HCT116 (cell line): ENCODE results near the gene FGF21. TPM values are rescaled to one million over a fixed set of nuclear protein-coding genes. Genes with fewer than 3 reads are reported as not detected.
"Not testable (repeated sequence)": the region's sequence is repeated elsewhere in the genome, so short reads cannot be mapped to it uniquely, and the experiment has no call there.

ENCODE experiments used
- ATAC-seq: fragments of 200-7000 bp; cut with Tn5 transposase; 2 replicates; pipeline ENCODE4 v1.9.1; 2020; ENCODE audit warnings: mild to moderate bottlenecking, moderate library complexity
- BruUV-seq: library from RNA; stranded (reverse); fragments of 400-500 nt; replicated peaks from 2 replicates; lab custom pipeline; 2021; lab: Mats Ljungman, UMichigan
- CTCF ChIA-PET: fragments of 300-600 bp; sonication (Branson Sonifier 250); formaldehyde crosslinking; loops from one replicate; lab custom pipeline; 2021; ENCODE audit warnings: antibody characterized with exemption; lab: Charles Lee
- POLR2A ChIA-PET: fragments of 300-600, 350-600 bp; sonication (Branson Sonifier 250); formaldehyde crosslinking; loops from one replicate; lab custom pipeline; 2021; ENCODE audit warnings: antibody characterized with exemption; lab: Charles Lee
- RAD21 ChIA-PET, 2 experiments: fragments of 300-600 bp; sonication (Branson Sonifier 250); formaldehyde crosslinking; loops; one replicate each; lab custom pipeline; 2023; ENCODE audit warnings: low total read pairs in 2 of 2; ENCODE audit not compliant: uncharacterized antibody in 2 of 2, unreplicated experiment in 2 of 2, low non-redundant PET in 1 of 2; lab: Charles Lee
- DNase-seq: peaks from one replicate; pipeline ENCODE4 v3.0.0-alpha.2; 2010; ENCODE audit warnings: low read depth, low spot score
- H2AFZ ChIP-seq: fragments of 200-600 bp; shearing (Covaris generic), sonication (generic); 2 replicates; pipeline ENCODE4 v1.6.1; 2017; ENCODE audit warnings: low read depth, mixed run types, mixed read lengths, antibody characterized with exemption, low read length; ENCODE audit not compliant: poor library complexity, severe bottlenecking
- H3K27ac ChIP-seq: 2 replicates; pipeline ENCODE4 v1.5.1; 2012; ENCODE audit warnings: low read depth, low read length
- H3K27me3 ChIP-seq: fragments of 200-600 bp; sonication (generic); 2 replicates; pipeline ENCODE4 v1.6.1; 2016; ENCODE audit warnings: mixed run types, low read length, mixed read lengths; ENCODE audit not compliant: insufficient read depth
- H3K36me3 ChIP-seq, 2 experiments: fragments of 200-500 bp in 1 of 2; fragments of 200-600 bp in 1 of 2; sonication (Bioruptor generic) in 1 of 2; sonication (generic) in 1 of 2; 2 replicates each; pipeline versions ENCODE4 v1.5.1 to v1.6.1; 2014 to 2016; ENCODE audit warnings: low read length in 2 of 2, inconsistent platforms in 1 of 2, mixed read lengths in 1 of 2, mixed run types in 1 of 2; ENCODE audit not compliant: insufficient read depth in 2 of 2, control insufficient read depth in 1 of 2
- H3K4me1 ChIP-seq, 2 experiments: fragments of 200-600 bp in 1 of 2; sonication (generic) in 1 of 2; 2 replicates each; pipeline versions ENCODE4 v1.5.1 to v1.6.1; 2012 to 2017; ENCODE audit warnings: low read length in 2 of 2, inconsistent platforms in 1 of 2, mild to moderate bottlenecking in 1 of 2, mixed read lengths in 1 of 2, mixed run types in 1 of 2, moderate library complexity in 1 of 2; ENCODE audit not compliant: insufficient read depth in 2 of 2, control insufficient read depth in 1 of 2
- H3K4me2 ChIP-seq: fragments of 200-600 bp; sonication (generic); 2 replicates; pipeline ENCODE4 v1.6.1; 2017; ENCODE audit warnings: mixed run types, low read length, mixed read lengths
- H3K4me3 ChIP-seq, 2 experiments: fragments of 200-600 bp in 1 of 2; sonication (generic) in 1 of 2; replicated peaks in 1 of 2; 2 replicates each; pipeline ENCODE4 v1.5.1; 2011 to 2016; ENCODE audit warnings: low read length in 2 of 2, control low read depth in 1 of 2, low read depth in 1 of 2, mild to moderate bottlenecking in 1 of 2, mixed read lengths in 1 of 2, mixed run types in 1 of 2
- H3K79me2 ChIP-seq: fragments of 200-600 bp; sonication (generic); 2 replicates; pipeline ENCODE4 v1.6.1; 2017; ENCODE audit warnings: mild to moderate bottlenecking, mixed run types, low read length, moderate library complexity, mixed read lengths; ENCODE audit not compliant: insufficient read depth
- H3K9ac ChIP-seq: fragments of 200-600 bp; sonication (generic); 2 replicates; pipeline ENCODE4 v1.6.1; 2016; ENCODE audit warnings: low read length, mixed read lengths
- H3K9me2 ChIP-seq: fragments of 200-600 bp; sonication (generic), shearing (Covaris generic); 2 replicates; pipeline ENCODE4 v1.6.1; 2017; ENCODE audit warnings: mixed run types, mild to moderate bottlenecking, moderate library complexity; ENCODE audit not compliant: insufficient read depth
- H3K9me3 ChIP-seq, 2 experiments: fragments of 200-500 bp in 1 of 2; fragments of 200-600 bp in 1 of 2; sonication (Bioruptor generic) in 1 of 2; sonication (generic) in 1 of 2; 2 replicates each; pipeline ENCODE4 v1.6.1; 2014 to 2017; ENCODE audit warnings: low read length in 2 of 2, mixed read lengths in 2 of 2, inconsistent platforms in 1 of 2, low read depth in 1 of 2, mild to moderate bottlenecking in 1 of 2, mixed run types in 1 of 2, moderate library complexity in 1 of 2; ENCODE audit not compliant: control insufficient read depth in 1 of 2, insufficient read depth in 1 of 2
- H4K20me1 ChIP-seq: fragments of 200-600 bp; sonication (generic), shearing (Covaris generic); 2 replicates; pipeline ENCODE4 v1.6.1; 2017; ENCODE audit warnings: mixed run types, mild to moderate bottlenecking, moderate library complexity; ENCODE audit not compliant: insufficient read depth
- ATF3 ChIP-seq: IDR thresholded peaks from 2 replicates; pipeline ENCODE4 v1.6.1; 2012
- EGR1 ChIP-seq: IDR thresholded peaks from 2 replicates; pipeline ENCODE4 v1.6.1; 2012; ENCODE audit warnings: low read depth
- ELF1 ChIP-seq: IDR thresholded peaks from 2 replicates; pipeline ENCODE4 v1.6.1; 2012; ENCODE audit warnings: low read depth, borderline replicate concordance
- EZH2 ChIP-seq: fragments of 200-600 bp; sonication (generic); IDR thresholded peaks from 2 replicates; pipeline ENCODE4 v1.6.1; 2017; ENCODE audit warnings: antibody characterized with exemption, mixed run types
- EZH2phosphoT487 ChIP-seq: fragments of 200-600 bp; IDR thresholded peaks from 2 replicates; pipeline ENCODE4 v1.6.1; 2018; ENCODE audit warnings: antibody characterized with exemption, borderline replicate concordance
- JUND ChIP-seq: IDR thresholded peaks from 2 replicates; pipeline ENCODE4 v1.6.1; 2012
- POLR2A ChIP-seq: IDR thresholded peaks from 2 replicates; pipeline ENCODE4 v1.7.0; 2011; ENCODE audit warnings: borderline replicate concordance; ENCODE audit not compliant: insufficient read depth, insufficient read length; ENCODE audit errors: extremely low read depth
- POLR2AphosphoS5 ChIP-seq: IDR thresholded peaks from 2 replicates; pipeline ENCODE4 v1.6.1; 2011; ENCODE audit warnings: mild to moderate bottlenecking, low read depth, low read length, moderate library complexity
- RAD21 ChIP-seq: IDR thresholded peaks from 2 replicates; pipeline ENCODE4 v1.6.1; 2012; ENCODE audit warnings: low read depth, mild to moderate bottlenecking
- SRF ChIP-seq: IDR thresholded peaks from 2 replicates; pipeline ENCODE4 v1.6.1; 2012; ENCODE audit warnings: low read depth
- YY1 ChIP-seq: IDR thresholded peaks from 2 replicates; pipeline ENCODE4 v1.6.1; 2011; ENCODE audit warnings: low read length, low read depth, moderate library complexity, mild to moderate bottlenecking; ENCODE audit not compliant: insufficient replicate concordance; ENCODE audit errors: extremely low read depth
- ZFX ChIP-seq: fragments of 450-650 bp; IDR thresholded peaks from 2 replicates; pipeline ENCODE4 v1.6.1; 2017
- intact Hi-C: fragments of 100-400 bp; cut with micrococcal nuclease; formaldehyde crosslinking; loops from 2 replicates; pipeline ENCODE4 v1.10.0; 2022
- total RNA-seq: library from RNA; stranded (reverse); gene quantifications from one replicate; pipeline ENCODE4 v1.2.1, GENCODE V29; 2021; ENCODE audit not compliant: unreplicated experiment
- TF ChIP-seq, protein P1 (sequence below), 3 experiments: fragments of 200-600 bp in 1 of 3; sonication (generic) in 1 of 3; IDR thresholded peaks in 2 of 3; conservative IDR thresholded peaks in 1 of 3; 2 replicates each; pipeline ENCODE4 v1.5.1; 2012 to 2017; ENCODE audit warnings: low read depth in 2 of 3, low read length in 2 of 3, antibody characterized with exemption in 1 of 3, borderline replicate concordance in 1 of 3, control low read depth in 1 of 3, mild to moderate bottlenecking in 1 of 3, mixed read lengths in 1 of 3, mixed run types in 1 of 3, moderate library complexity in 1 of 3; ENCODE audit not compliant: insufficient read depth in 1 of 3
- TF ChIP-seq, protein P2 (sequence below): IDR thresholded peaks from 2 replicates; pipeline ENCODE4 v1.6.1; 2011; ENCODE audit warnings: mild to moderate bottlenecking, low read length, moderate library complexity; ENCODE audit not compliant: insufficient replicate concordance; ENCODE audit errors: extremely low read depth
- TF ChIP-seq, protein P3 (sequence below): IDR thresholded peaks from 2 replicates; pipeline ENCODE4 v1.6.1; 2012

The FGF21 gene
- total RNA-seq, 1 experiment from 2014 or later = 0.81 TPM

GRCh38 chr19:48718106-48718505, 37.2 kb upstream of the FGF21 start:
- H3K4me2 ChIP-seq, H3K79me2 ChIP-seq, H3K27ac ChIP-seq, DNase-seq, RAD21 ChIA-PET, H3K9ac ChIP-seq, H3K9me3 ChIP-seq, intact Hi-C loops, H3K27me3 ChIP-seq, CTCF ChIA-PET, ATAC-seq, H3K36me3 ChIP-seq, POLR2A ChIA-PET, H3K4me3 ChIP-seq, BruUV-seq, H3K9me2 ChIP-seq, H4K20me1 ChIP-seq, H2AFZ ChIP-seq: not testable (repeated sequence)
- peaks cover 6 to 39% of the 10 kb centered on the region in 2 experiments for H3K4me1 ChIP-seq

DNA sequence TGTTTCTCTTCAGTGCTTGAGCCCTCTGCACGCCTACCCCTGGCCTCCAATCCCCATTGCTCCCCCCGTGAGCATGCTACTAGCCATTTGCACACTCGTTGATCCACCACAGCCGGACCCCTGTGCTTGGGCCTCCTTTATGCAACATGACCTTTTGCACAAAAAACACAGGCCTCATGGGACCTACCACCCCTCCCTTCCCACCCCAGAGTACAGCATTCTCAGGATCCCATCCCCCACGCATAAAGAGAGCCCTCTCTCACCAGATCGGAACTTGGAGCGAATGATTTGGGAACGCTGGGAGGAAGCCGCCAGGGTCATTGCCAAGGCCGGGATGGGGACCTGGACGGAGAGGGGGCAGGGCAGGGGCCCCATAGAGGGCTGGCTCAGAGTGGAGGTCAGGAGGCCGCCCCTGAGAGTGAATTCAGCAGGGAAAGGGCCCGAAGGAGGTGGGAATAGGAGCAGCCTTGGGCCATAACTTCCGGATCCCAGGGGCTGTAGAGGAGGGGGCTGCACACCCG, 36.6 kb upstream of the FGF21 start:
- BruUV-seq = no TSS peak
- POLR2A ChIA-PET = no interaction called here
- CTCF ChIA-PET = no interaction called here
- ATAC-seq (no peak), DNase-seq (no peak)
- Histone ChIP-seq H3K4me2 (no peak overlapping the region), H4K20me1 (no peaks in the 10 kb centered on the region), H3K4me1 (peaks cover 6 to 33% of the 10 kb centered on the region in 2 experiments), H3K9me3 (no peaks in the 10 kb centered on the region), H3K79me2 (no peaks in the 10 kb centered on the region), H3K27me3 (no peaks in the 10 kb centered on the region), H3K36me3 (no peaks in the 10 kb centered on the region), H3K9me2 (no peaks in the 10 kb centered on the region), H2AFZ (no peak overlapping the region), H3K27ac (no peak overlapping the region), H3K4me3 (no peak overlapping the region), H3K9ac (no peak overlapping the region)
- intact Hi-C loops = no loop called here
- RAD21 ChIA-PET = no interaction called here
- TF ChIP-seq, protein P1, sequence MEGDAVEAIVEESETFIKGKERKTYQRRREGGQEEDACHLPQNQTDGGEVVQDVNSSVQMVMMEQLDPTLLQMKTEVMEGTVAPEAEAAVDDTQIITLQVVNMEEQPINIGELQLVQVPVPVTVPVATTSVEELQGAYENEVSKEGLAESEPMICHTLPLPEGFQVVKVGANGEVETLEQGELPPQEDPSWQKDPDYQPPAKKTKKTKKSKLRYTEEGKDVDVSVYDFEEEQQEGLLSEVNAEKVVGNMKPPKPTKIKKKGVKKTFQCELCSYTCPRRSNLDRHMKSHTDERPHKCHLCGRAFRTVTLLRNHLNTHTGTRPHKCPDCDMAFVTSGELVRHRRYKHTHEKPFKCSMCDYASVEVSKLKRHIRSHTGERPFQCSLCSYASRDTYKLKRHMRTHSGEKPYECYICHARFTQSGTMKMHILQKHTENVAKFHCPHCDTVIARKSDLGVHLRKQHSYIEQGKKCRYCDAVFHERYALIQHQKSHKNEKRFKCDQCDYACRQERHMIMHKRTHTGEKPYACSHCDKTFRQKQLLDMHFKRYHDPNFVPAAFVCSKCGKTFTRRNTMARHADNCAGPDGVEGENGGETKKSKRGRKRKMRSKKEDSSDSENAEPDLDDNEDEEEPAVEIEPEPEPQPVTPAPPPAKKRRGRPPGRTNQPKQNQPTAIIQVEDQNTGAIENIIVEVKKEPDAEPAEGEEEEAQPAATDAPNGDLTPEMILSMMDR (IDR thresholded peaks at IDR 0.05 in 2 of 3, conservative IDR thresholded peaks at IDR 0.05 in 1 of 3; ENCODE audit: borderline replicate concordance in 1 of 3, insufficient read depth in 1 of 3, low read depth in 2 of 3, low read length in 2 of 3) = no peak
- TF ChIP-seq ELF1 (no peak), RAD21 (no peak), EGR1 (no peak), SRF (no peak), JUND (no peak), EZH2 (no peak), ATF3 (no peak), POLR2A (no peak), POLR2AphosphoS5 (no peak), YY1 (no peak), EZH2phosphoT487 (no peak), ZFX (no peak)
- TF ChIP-seq, protein P2, sequence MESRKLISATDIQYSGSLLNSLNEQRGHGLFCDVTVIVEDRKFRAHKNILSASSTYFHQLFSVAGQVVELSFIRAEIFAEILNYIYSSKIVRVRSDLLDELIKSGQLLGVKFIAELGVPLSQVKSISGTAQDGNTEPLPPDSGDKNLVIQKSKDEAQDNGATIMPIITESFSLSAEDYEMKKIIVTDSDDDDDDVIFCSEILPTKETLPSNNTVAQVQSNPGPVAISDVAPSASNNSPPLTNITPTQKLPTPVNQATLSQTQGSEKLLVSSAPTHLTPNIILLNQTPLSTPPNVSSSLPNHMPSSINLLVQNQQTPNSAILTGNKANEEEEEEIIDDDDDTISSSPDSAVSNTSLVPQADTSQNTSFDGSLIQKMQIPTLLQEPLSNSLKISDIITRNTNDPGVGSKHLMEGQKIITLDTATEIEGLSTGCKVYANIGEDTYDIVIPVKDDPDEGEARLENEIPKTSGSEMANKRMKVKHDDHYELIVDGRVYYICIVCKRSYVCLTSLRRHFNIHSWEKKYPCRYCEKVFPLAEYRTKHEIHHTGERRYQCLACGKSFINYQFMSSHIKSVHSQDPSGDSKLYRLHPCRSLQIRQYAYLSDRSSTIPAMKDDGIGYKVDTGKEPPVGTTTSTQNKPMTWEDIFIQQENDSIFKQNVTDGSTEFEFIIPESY = no peak
- TF ChIP-seq, protein P3, sequence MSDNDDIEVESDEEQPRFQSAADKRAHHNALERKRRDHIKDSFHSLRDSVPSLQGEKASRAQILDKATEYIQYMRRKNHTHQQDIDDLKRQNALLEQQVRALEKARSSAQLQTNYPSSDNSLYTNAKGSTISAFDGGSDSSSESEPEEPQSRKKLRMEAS = no peak
